ENCODE measurements around the gene ZBTB16. TPM values are rescaled to one million over a fixed set of nuclear protein-coding genes. Genes with fewer than 3 reads are reported as not detected.
A peak's percentile ranks its signal among the peaks of the same experiment; 100 is the strongest.

Gene ZBTB16
- total and polyA plus RNA-seq, 4 donors, result 32.9 to 283 (median 74.5) TPM

GRCh38 chr11:114296605-114297372, 237.3 kb downstream of the ZBTB16 start:
- no peak for ATAC-seq (ENCODE audit: low FRiP score)
- peak overlapping the region; percentile 77 to 100 for H3K27ac ChIP-seq (ENCODE audit: low read depth in 1 of 2, low read length in 2 of 2)
- DNase-seq, result no peak
- 5 to 7% methylated on average over 7 of the region's 7 CpGs for WGBS, 2 donors
- intact Hi-C loops (cut with DNase I), result loop anchor here (10.0 kb wide), 2 partner anchors 108 to 2002 kb away; partner anchors contain the start of genes C11orf71 (in 1 of the 2) and RBM7 (in 1 of the 2)
- peaks cover 1 to 3% of the 10 kb centered on the region in 2 donors for H3K36me3 ChIP-seq (ENCODE audit: control insufficient read depth in 1 of 2, insufficient read depth in 2 of 2, low read length in 1 of 2)
- no peaks in the 10 kb centered on the region for H3K27me3 ChIP-seq (ENCODE audit: control insufficient read depth in 1 of 2, insufficient read depth in 2 of 2, low read length in 1 of 2)
- no peaks in the 10 kb centered on the region for H3K4me1 ChIP-seq (ENCODE audit: control insufficient read depth in 1 of 2, insufficient read depth in 2 of 2, low read length in 2 of 2)
- H3K4me3 ChIP-seq (ENCODE audit: low read length in 2 of 2), result peak overlapping the region; percentile 95 to 99
- no peaks in the 10 kb centered on the region for H3K9me3 ChIP-seq (ENCODE audit: control insufficient read depth, low read length)

GRCh38 chr11:114297806-114298709, 238.5 kb downstream of the ZBTB16 start:
- 51 to 57% methylated on average over 8 of the region's 8 CpGs for WGBS, 2 donors
- Histone ChIP-seq H3K9me3 (ENCODE audit: control insufficient read depth, low read length) (no peaks in the 10 kb centered on the region), H3K27ac (ENCODE audit: low read depth in 1 of 2, low read length in 2 of 2) (peak overlapping the region; percentile 31 to 97), H3K27me3 (ENCODE audit: control insufficient read depth in 1 of 2, insufficient read depth in 2 of 2, low read length in 1 of 2) (no peaks in the 10 kb centered on the region), H3K36me3 (ENCODE audit: control insufficient read depth in 1 of 2, insufficient read depth in 2 of 2, low read length in 1 of 2) (peaks cover 1 to 3% of the 10 kb centered on the region in 2 donors), H3K4me1 (ENCODE audit: control insufficient read depth in 1 of 2, insufficient read depth in 2 of 2, low read length in 2 of 2) (peaks cover 0 to 2% of the 10 kb centered on the region in 2 donors), H3K4me3 (ENCODE audit: low read length in 2 of 2) (peak overlapping the region; percentile 95 to 99)
- ATAC-seq (ENCODE audit: low FRiP score) (no peak), DNase-seq (no peak)
- intact Hi-C loops (cut with DNase I), result loop anchor here (10.0 kb wide), 2 partner anchors 107 to 2003 kb away; partner anchors contain the start of genes C11orf71 (in 1 of the 2) and RBM7 (in 1 of the 2)

GRCh38 chr11:114298710-114299109, 239.2 kb downstream of the ZBTB16 start:
- intact Hi-C loops (cut with DNase I), result loop anchor here (10.0 kb wide), 2 partner anchors 106 to 2004 kb away; partner anchors contain the start of genes C11orf71 (in 1 of the 2) and RBM7 (in 1 of the 2)
- ATAC-seq (ENCODE audit: low FRiP score) (no peak), DNase-seq (no peak)
- peak overlapping the region; percentile 95 to 99 for H3K4me3 ChIP-seq (ENCODE audit: low read length in 2 of 2)
- H3K36me3 ChIP-seq (ENCODE audit: control insufficient read depth in 1 of 2, insufficient read depth in 2 of 2, low read length in 1 of 2), result peaks cover 1 to 3% of the 10 kb centered on the region in 2 donors
- no peaks in the 10 kb centered on the region for H3K27me3 ChIP-seq (ENCODE audit: control insufficient read depth in 1 of 2, insufficient read depth in 2 of 2, low read length in 1 of 2)
- H3K9me3 ChIP-seq (ENCODE audit: control insufficient read depth, low read length), result no peaks in the 10 kb centered on the region
- peak overlapping the region in 1 of 2 donors; percentile 28 for H3K27ac ChIP-seq (ENCODE audit: low read depth in 1 of 2, low read length in 2 of 2)
- peaks cover 2% of the 10 kb centered on the region in 2 donors for H3K4me1 ChIP-seq (ENCODE audit: control insufficient read depth in 1 of 2, insufficient read depth in 2 of 2, low read length in 2 of 2)
- WGBS, 2 donors, result 89 to 92% methylated on average over 2 of the region's 2 CpGs

Other genes starting within 250 kb of the ZBTB16 start
- 10 to 100 TPM; 26.2 to 28.5 TPM for gene USP28, start 184.1 kb upstream of the ZBTB16 start, total RNA-seq
- 1 to 10 TPM; 8.4 to 8.8 TPM for gene USP28, start 184.1 kb upstream of the ZBTB16 start, polyA plus RNA-seq
- not detected for gene HTR3B, start 154.9 kb upstream of the ZBTB16 start, total RNA-seq
- not detected for gene HTR3B, start 154.9 kb upstream of the ZBTB16 start, polyA plus RNA-seq
- gene HTR3A, start 84.6 kb upstream of the ZBTB16 start, total RNA-seq, result not detected
- gene HTR3A, start 84.6 kb upstream of the ZBTB16 start, polyA plus RNA-seq, result under 1 TPM in 1 of 2 donors, not detected in 1; 0.20 TPM
- gene NNMT, start 236.7 kb downstream of the ZBTB16 start, total RNA-seq, result 100 to 1,000 TPM; 597 to 862 TPM
- 1,000 to 10,000 TPM in 1 of 2 donors, 100 to 1,000 TPM in 1; 405 to 1,814 TPM for gene NNMT, start 236.7 kb downstream of the ZBTB16 start, polyA plus RNA-seq

All from aorta (tissue), 5 donors.